GM04504 (cell line): ENCODE data around the gene MS4A8.
"Not testable (repeated sequence)": the region's sequence is repeated elsewhere in the genome, so short reads cannot be mapped to it uniquely, and the experiment has no call there.

ENCODE experiments used
- DNase-seq: peaks from one replicate; pipeline ENCODE4 v3.0.0-alpha.2; 2012; ENCODE audit warnings: low read depth

Gene MS4A8

GRCh38 chr11:60725592-60725991 is 26.2 kb downstream of the MS4A8 start:
- no peak for DNase-seq

- no peak for DNase-seq
Observed at GRCh38 chr11:60731586-60731985, 32.2 kb downstream of the MS4A8 start.

- DNase-seq = no peak
Observed at GRCh38 chr11:60734279-60734678, 34.9 kb downstream of the MS4A8 start.

GRCh38 chr11:60739114-60739513 is 39.7 kb downstream of the MS4A8 start:
- DNase-seq = no peak

GRCh38 chr11:60740573-60740972 is 41.2 kb downstream of the MS4A8 start:
- no peak for DNase-seq

GRCh38 chr11:60741421-60741820 is 42.0 kb downstream of the MS4A8 start:
- DNase-seq = no peak

GRCh38 chr11:60743058-60743457 is 43.6 kb downstream of the MS4A8 start:
- DNase-seq = no peak

GRCh38 chr11:60744114-60744513 is 44.7 kb downstream of the MS4A8 start:
- no peak for DNase-seq

- DNase-seq = no peak
Observed at GRCh38 chr11:60747359-60747873, 48.0 kb downstream of the MS4A8 start.

GRCh38 chr11:60748225-60748624 is 48.8 kb downstream of the MS4A8 start:
- no peak for DNase-seq

GRCh38 chr11:60748821-60749220 is 49.4 kb downstream of the MS4A8 start:
- DNase-seq = no peak

- DNase-seq = no peak
Observed at GRCh38 chr11:60750911-60751310, 51.5 kb downstream of the MS4A8 start.

GRCh38 chr11:60753309-60753708 is 53.9 kb downstream of the MS4A8 start:
- no peak for DNase-seq

- DNase-seq = no peak
Observed at GRCh38 chr11:60754887-60755286, 55.5 kb downstream of the MS4A8 start.

GRCh38 chr11:60756307-60757032 is 57.1 kb downstream of the MS4A8 start, which contains the start of gene MS4A15:
Gene MS4A15 (plus strand): TSS chr11:60756867. CDS start chr11:60763734, 6,867 bp downstream.
- no peak for DNase-seq

- no peak for DNase-seq
Observed at GRCh38 chr11:60757231-60757800, 57.9 kb downstream of the MS4A8 start.

- not testable (repeated sequence) for DNase-seq
Observed at GRCh38 chr11:60758671-60759070, 59.3 kb downstream of the MS4A8 start.

GRCh38 chr11:60759438-60760225 is 60.2 kb downstream of the MS4A8 start:
- not testable (repeated sequence) for DNase-seq

- DNase-seq = no peak
Observed at GRCh38 chr11:60761436-60762190, 62.2 kb downstream of the MS4A8 start.

GRCh38 chr11:60762851-60763691 is 63.7 kb downstream of the MS4A8 start:
- DNase-seq = no peak
